ENCODE results near the gene BAIAP2L2. TPM values are rescaled to one million over a fixed set of nuclear protein-coding genes. Genes with fewer than 3 reads are reported as not detected.

BAIAP2L2 gene
- total and polyA plus RNA-seq, 4 donors: 0.33 to 0.46 (median 0.44) TPM; not detected in 1

DNA sequence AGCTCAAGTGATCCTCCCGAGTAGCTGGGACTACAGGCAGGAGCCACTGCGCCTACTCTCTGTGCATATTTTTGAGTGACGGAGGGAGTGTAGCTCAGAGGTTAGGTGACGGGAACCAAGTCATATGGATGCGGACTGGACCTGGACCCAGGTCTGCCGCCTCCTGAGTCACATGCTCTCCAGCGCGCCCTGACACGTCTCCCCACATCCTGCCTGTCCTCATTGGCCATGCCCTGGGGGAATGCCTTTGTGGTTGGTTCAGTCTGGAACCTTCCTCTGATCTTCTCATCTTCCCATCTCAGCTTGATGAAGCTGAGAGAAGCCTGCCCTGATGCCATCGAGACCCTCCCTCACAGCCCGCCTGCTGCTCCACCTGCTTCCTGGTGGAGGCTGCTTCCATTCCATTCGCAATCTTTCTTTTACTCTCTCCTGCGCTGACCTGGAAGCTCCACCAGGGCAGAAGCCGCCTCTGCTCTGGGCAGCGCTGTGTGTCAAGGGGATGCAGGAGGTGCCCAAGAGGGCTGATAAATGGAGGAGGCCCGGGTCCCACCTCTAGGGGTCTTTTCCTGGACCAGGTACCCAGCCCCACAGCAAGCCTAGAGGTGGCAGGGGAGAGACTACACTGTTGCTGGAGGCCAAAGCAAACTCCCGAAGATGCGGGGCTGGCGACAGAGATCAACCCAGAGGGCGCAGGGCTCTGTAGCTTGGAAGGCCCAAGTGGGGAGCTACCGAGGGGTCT is 13.9 kb upstream of the BAIAP2L2 start (continued):
- TF ChIP-seq SP1 (IDR thresholded peaks at IDR 0.05) (no peak), HNF4A (conservative IDR thresholded peaks at IDR 0.05) (no peak), EGR1 (IDR thresholded peaks at IDR 0.05; ENCODE audit: low read depth in 2 of 2) (no peak), GABPA (IDR thresholded peaks at IDR 0.05 in 1 of 2, conservative IDR thresholded peaks at IDR 0.05 in 1 of 2) (no peak), HNF4G (IDR thresholded peaks at IDR 0.05) (no peak), NR2F2 (IDR thresholded peaks at IDR 0.05) (no peak)
- TF ChIP-seq, protein P1, sequence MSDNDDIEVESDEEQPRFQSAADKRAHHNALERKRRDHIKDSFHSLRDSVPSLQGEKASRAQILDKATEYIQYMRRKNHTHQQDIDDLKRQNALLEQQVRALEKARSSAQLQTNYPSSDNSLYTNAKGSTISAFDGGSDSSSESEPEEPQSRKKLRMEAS (IDR thresholded peaks at IDR 0.05): no peak

DNA sequence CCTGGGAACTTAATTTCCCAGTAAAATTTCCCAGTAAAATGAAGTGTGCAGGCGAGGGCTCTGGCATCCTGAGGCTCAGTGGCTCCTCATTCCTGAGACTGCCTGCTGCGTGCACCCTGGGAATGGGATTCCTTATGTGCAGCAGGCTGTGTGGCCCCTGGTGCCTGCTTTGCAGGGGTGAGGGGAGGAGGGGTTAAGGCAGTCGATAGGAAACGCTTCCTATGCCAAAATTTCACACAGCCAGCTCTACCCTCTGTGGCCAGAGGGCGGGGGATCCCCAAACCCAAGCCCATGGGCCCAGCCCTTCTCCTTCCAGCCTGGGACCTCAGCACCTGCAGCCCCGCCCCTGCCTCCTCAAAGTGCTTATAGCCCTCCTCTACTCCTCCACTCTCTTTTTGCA is 12.1 kb upstream of the BAIAP2L2 start:
- peaks cover 0 to 3% (median 1%) of the 10 kb centered on the region in 4 donors for H3K36me3 ChIP-seq (ENCODE audit: control insufficient read depth in 4 of 4, insufficient read depth in 3 of 4, low read depth in 1 of 4, low read length in 3 of 4)
- H3K4me1 ChIP-seq (ENCODE audit: control insufficient read depth in 4 of 4, insufficient read depth in 4 of 4, low read length in 3 of 4): no peaks in the 10 kb centered on the region
- H3K27ac ChIP-seq (ENCODE audit: low read depth in 1 of 2, low read length in 2 of 2): no peak overlapping the region
- no peak overlapping the region for H3K9ac ChIP-seq (ENCODE audit: low read depth in 1 of 2, low read length in 2 of 2)
- TF ChIP-seq HNF4A (conservative IDR thresholded peaks at IDR 0.05): no peak
- TF ChIP-seq, protein P2, sequence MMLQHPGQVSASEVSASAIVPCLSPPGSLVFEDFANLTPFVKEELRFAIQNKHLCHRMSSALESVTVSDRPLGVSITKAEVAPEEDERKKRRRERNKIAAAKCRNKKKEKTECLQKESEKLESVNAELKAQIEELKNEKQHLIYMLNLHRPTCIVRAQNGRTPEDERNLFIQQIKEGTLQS (IDR thresholded peaks at IDR 0.05): no peak
- TF ChIP-seq GABPA (IDR thresholded peaks at IDR 0.05 in 1 of 2, conservative IDR thresholded peaks at IDR 0.05 in 1 of 2): no peak
- no peak for TF ChIP-seq YY1 (IDR thresholded peaks at IDR 0.05)
- TF ChIP-seq FOXA2 (IDR thresholded peaks at IDR 0.05): no peak
- TF ChIP-seq, protein P3, sequence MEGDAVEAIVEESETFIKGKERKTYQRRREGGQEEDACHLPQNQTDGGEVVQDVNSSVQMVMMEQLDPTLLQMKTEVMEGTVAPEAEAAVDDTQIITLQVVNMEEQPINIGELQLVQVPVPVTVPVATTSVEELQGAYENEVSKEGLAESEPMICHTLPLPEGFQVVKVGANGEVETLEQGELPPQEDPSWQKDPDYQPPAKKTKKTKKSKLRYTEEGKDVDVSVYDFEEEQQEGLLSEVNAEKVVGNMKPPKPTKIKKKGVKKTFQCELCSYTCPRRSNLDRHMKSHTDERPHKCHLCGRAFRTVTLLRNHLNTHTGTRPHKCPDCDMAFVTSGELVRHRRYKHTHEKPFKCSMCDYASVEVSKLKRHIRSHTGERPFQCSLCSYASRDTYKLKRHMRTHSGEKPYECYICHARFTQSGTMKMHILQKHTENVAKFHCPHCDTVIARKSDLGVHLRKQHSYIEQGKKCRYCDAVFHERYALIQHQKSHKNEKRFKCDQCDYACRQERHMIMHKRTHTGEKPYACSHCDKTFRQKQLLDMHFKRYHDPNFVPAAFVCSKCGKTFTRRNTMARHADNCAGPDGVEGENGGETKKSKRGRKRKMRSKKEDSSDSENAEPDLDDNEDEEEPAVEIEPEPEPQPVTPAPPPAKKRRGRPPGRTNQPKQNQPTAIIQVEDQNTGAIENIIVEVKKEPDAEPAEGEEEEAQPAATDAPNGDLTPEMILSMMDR (IDR thresholded peaks at IDR 0.05; ENCODE audit: low read depth, low read length, missing input control): no peak
- no peak for TF ChIP-seq RXRA (IDR thresholded peaks at IDR 0.05)
- no peak for TF ChIP-seq FOXA1 (IDR thresholded peaks at IDR 0.05)
- TF ChIP-seq, protein P1 (IDR thresholded peaks at IDR 0.05): no peak
- no peak for TF ChIP-seq EGR1 (IDR thresholded peaks at IDR 0.05; ENCODE audit: low read depth in 2 of 2)
- TF ChIP-seq, protein P4, sequence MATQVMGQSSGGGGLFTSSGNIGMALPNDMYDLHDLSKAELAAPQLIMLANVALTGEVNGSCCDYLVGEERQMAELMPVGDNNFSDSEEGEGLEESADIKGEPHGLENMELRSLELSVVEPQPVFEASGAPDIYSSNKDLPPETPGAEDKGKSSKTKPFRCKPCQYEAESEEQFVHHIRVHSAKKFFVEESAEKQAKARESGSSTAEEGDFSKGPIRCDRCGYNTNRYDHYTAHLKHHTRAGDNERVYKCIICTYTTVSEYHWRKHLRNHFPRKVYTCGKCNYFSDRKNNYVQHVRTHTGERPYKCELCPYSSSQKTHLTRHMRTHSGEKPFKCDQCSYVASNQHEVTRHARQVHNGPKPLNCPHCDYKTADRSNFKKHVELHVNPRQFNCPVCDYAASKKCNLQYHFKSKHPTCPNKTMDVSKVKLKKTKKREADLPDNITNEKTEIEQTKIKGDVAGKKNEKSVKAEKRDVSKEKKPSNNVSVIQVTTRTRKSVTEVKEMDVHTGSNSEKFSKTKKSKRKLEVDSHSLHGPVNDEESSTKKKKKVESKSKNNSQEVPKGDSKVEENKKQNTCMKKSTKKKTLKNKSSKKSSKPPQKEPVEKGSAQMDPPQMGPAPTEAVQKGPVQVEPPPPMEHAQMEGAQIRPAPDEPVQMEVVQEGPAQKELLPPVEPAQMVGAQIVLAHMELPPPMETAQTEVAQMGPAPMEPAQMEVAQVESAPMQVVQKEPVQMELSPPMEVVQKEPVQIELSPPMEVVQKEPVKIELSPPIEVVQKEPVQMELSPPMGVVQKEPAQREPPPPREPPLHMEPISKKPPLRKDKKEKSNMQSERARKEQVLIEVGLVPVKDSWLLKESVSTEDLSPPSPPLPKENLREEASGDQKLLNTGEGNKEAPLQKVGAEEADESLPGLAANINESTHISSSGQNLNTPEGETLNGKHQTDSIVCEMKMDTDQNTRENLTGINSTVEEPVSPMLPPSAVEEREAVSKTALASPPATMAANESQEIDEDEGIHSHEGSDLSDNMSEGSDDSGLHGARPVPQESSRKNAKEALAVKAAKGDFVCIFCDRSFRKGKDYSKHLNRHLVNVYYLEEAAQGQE (IDR thresholded peaks at IDR 0.05): no peak
- no peaks in the 10 kb centered on the region for H3K9me3 ChIP-seq (ENCODE audit: control insufficient read depth in 4 of 4, low read length in 3 of 4)
- WGBS: 85% methylated on average over 6 of the region's 6 CpGs
- no peak for DNase-seq (ENCODE audit: low spot score)
- no peaks in the 10 kb centered on the region for H3K27me3 ChIP-seq (ENCODE audit: control insufficient read depth in 4 of 4, insufficient read depth in 4 of 4, low read length in 3 of 4)
- no peak overlapping the region for H3K4me3 ChIP-seq (ENCODE audit: low read depth in 1 of 3, low read length in 3 of 3)
